GM12878 (cell line): ENCODE measurements around the gene BCAS3. TPM values are rescaled to one million over a fixed set of nuclear protein-coding genes. Genes with fewer than 3 reads are reported as not detected.
A peak's percentile ranks its signal among the peaks of the same experiment; 100 is the strongest.

ENCODE experiments used
- ATAC-seq: fragments of 200-7000 bp; cut with Tn5 transposase; 3 replicates; pipeline ENCODE4 v1.9.1; 2020; ENCODE audit warnings: mild to moderate bottlenecking, moderate library complexity
- BruUV-seq: library from RNA; stranded (reverse); fragments of 400-500 nt; replicated peaks from 2 replicates; lab custom pipeline; 2021; lab: Mats Ljungman, UMichigan
- CTCF ChIA-PET: fragments of 300-600 bp; sonication (Branson Sonifier 250); formaldehyde crosslinking; extraction: SDS; loops from one replicate; lab custom pipeline; 2021; ENCODE audit warnings: inconsistent platforms; lab: Yijun Ruan, JAX
- POLR2A ChIA-PET: fragments of 350-600 bp; formaldehyde crosslinking; extraction: SDS; loops from one replicate; lab custom pipeline; 2021; ENCODE audit warnings: inconsistent platforms; lab: Charles Lee
- RAD21 ChIA-PET: fragments of 300-600 bp; sonication (Branson Sonifier 250); formaldehyde crosslinking; loops from one replicate; lab custom pipeline; 2023; ENCODE audit warnings: antibody characterized with exemption; ENCODE audit not compliant: unreplicated experiment; lab: Charles Lee
- SMC1A ChIA-PET: fragments of 300-600 bp; sonication (Branson Sonifier 250); formaldehyde crosslinking; loops from one replicate; lab custom pipeline; 2023; ENCODE audit not compliant: unreplicated experiment, uncharacterized antibody; lab: Charles Lee
- DNase-seq: peaks from one replicate; pipeline ENCODE4 v3.0.0-alpha.2; 2011; ENCODE audit warnings: low read depth, low spot score
- FAIRE-seq: peaks from 3 replicates; lab custom pipeline; 2011; peaks lifted over from hg19 to GRCh38; lab: Jason Lieb, UNC
- H2AFZ ChIP-seq: 2 replicates; pipeline ENCODE4 v1.6.0; 2011; ENCODE audit warnings: low read depth, low read length, control low read depth; ENCODE audit not compliant: control insufficient read depth
- H3K27ac ChIP-seq: 2 replicates; pipeline ENCODE4 v1.5.1; 2011; ENCODE audit warnings: control low read depth; ENCODE audit not compliant: control insufficient read depth, insufficient read depth
- H3K27me3 ChIP-seq, 2 experiments: replicated peaks in 1 of 2; 2 replicates each; pipeline versions ENCODE4 v1.6.0 to v1.6.1; 2011; ENCODE audit warnings: low read length in 1 of 2; ENCODE audit not compliant: control insufficient read depth in 2 of 2, insufficient read depth in 2 of 2
- H3K36me3 ChIP-seq, 2 experiments: 2 replicates each; pipeline ENCODE4 v1.5.1; 2011; ENCODE audit warnings: low read length in 1 of 2; ENCODE audit not compliant: control insufficient read depth in 2 of 2, insufficient read depth in 2 of 2
- H3K4me1 ChIP-seq: 2 replicates; pipeline ENCODE4 v1.6.1; 2011; ENCODE audit warnings: mild to moderate bottlenecking, low read length, moderate library complexity, mixed read lengths; ENCODE audit not compliant: control insufficient read depth, insufficient read depth
- H3K4me2 ChIP-seq: 2 replicates; pipeline ENCODE4 v1.6.0; 2011; ENCODE audit warnings: control low read depth; ENCODE audit not compliant: control insufficient read depth, insufficient read depth
- H3K4me3 ChIP-seq: fragments of 200-600 bp; sonication (generic); 2 replicates; pipeline ENCODE4 v1.5.1; 2016
- H3K79me2 ChIP-seq: 2 replicates; pipeline ENCODE4 v1.6.0; 2011; ENCODE audit warnings: low read length; ENCODE audit not compliant: control insufficient read depth, insufficient read depth
- H3K9ac ChIP-seq: 2 replicates; pipeline ENCODE4 v1.8.0; 2011; ENCODE audit warnings: low read length, control low read depth, mixed read lengths; ENCODE audit not compliant: control insufficient read depth, insufficient read depth
- H3K9me3 ChIP-seq: replicated peaks from 3 replicates; pipeline ENCODE4 v1.5.1; 2011; ENCODE audit warnings: mild to moderate bottlenecking, low read length; ENCODE audit not compliant: control insufficient read depth, insufficient read depth
- H4K20me1 ChIP-seq: 2 replicates; pipeline ENCODE4 v1.6.0; 2011; ENCODE audit not compliant: control insufficient read depth, insufficient read depth
- CBFB ChIP-seq: IDR thresholded peaks from 2 replicates; pipeline ENCODE4 v1.6.1; 2016; ENCODE audit warnings: antibody characterized with exemption, low read depth
- MTA2 ChIP-seq: fragments of 450-650 bp; IDR thresholded peaks from 2 replicates; pipeline ENCODE4 v1.6.1; 2016; ENCODE audit warnings: low read depth, mild to moderate bottlenecking, moderate library complexity
- NFXL1 ChIP-seq: fragments of 450-650 bp; IDR thresholded peaks from 2 replicates; pipeline ENCODE4 v1.6.1; 2017; ENCODE audit warnings: antibody characterized with exemption, mild to moderate bottlenecking, borderline replicate concordance
- POU2F2 ChIP-seq: IDR thresholded peaks from 3 replicates; pipeline ENCODE4 v1.6.1; 2011; ENCODE audit warnings: low read depth, mild to moderate bottlenecking, low read length, borderline replicate concordance
- RBBP5 ChIP-seq: fragments of 200-600 bp; sonication (generic); conservative IDR thresholded peaks from 2 replicates; pipeline ENCODE4 v1.6.1; 2016
- WGBS: methylation state at CpG from one replicate; pipeline ENCODE4 v1.1.6; 2016; ENCODE audit warnings: low lambda C conversion rate; ENCODE audit not compliant: insufficient replicate concordance, insufficient coverage; ENCODE audit errors: missing lambda C conversion rate; 5-methylcytosine and 5-hydroxymethylcytosine counted together
- in situ Hi-C: fragments of 300-500 bp; cut with MboI; formaldehyde crosslinking; loops from 9 replicates; pipeline ENCODE4 v1.14.3; 2018; ENCODE audit warnings: mixed read lengths
- intact Hi-C: fragments of 100-400 bp; cut with micrococcal nuclease; formaldehyde crosslinking; loops from one replicate; pipeline ENCODE4 v1.14.2; 2022; ENCODE audit not compliant: unreplicated experiment
- polyA plus RNA-seq, 11 experiments: library from polyadenylated mRNA; depleted of rRNA in 4 of 11; unstranded in 6 of 11; stranded (reverse) in 5 of 11; fragments of >200 nt; fragmentation: Nextera tagmentation in 4 of 11; fragmentation: Illumina TruSeq in 1 of 11; extraction: Ambion mirVana in 4 of 11; extraction: Trizol in 1 of 11; gene quantifications; 1 replicate in 1 of 11; 2 replicates in 10 of 11; pipeline versions ENCODE4 v1.2.1 to v1.2.3, GENCODE V29; 2011 to 2016; ENCODE audit warnings: inconsistent platforms in 2 of 11, missing spikeins in 2 of 11, low read depth in 1 of 11
- total RNA-seq, 4 experiments: library from RNA; depleted of rRNA in 3 of 4; stranded (reverse); fragments of >200 nt in 3 of 4; fragmentation: Illumina TruSeq in 1 of 4; extraction: Trizol in 1 of 4; gene quantifications; 2 replicates each; pipeline versions ENCODE4 v1.2.1 to v1.2.3, GENCODE V29; 2013 to 2021
- TF ChIP-seq, protein P1 (sequence below): fragments of 450-650 bp; IDR thresholded peaks from 2 replicates; pipeline ENCODE4 v1.6.1; 2018; ENCODE audit warnings: mild to moderate bottlenecking, low read depth, moderate library complexity; ENCODE audit not compliant: partially characterized antibody

The BCAS3 gene
- total and polyA plus RNA-seq, 10 of the 15 experiments (the other 5 are each of a cell fraction or from before 2014, with no cell fraction given), result 2.1 to 11.0 (median 6.6) TPM

DNA sequence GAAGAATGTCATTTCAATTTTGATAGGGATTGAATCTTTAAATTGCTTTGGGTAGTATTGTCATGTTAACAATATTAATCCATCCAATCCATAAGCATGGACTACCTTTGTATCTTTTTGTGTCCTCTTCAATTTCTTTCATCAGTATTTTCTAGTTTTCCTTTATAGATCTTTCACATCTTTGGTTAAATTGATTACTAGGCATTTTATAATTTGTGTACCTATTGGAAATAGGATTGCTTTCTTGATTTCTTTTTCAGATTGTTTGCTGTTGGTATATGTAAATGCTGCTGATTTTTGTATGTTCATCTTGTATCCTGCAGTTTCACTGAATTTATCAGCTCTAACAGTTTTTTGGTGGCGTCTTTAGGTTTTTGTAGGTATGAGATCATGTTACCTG is 24.1 kb upstream of the BCAS3 start:
- TF ChIP-seq CBFB (no peak), POU2F2 (no peak), RBBP5 (no peak)
- TF ChIP-seq, protein P1, sequence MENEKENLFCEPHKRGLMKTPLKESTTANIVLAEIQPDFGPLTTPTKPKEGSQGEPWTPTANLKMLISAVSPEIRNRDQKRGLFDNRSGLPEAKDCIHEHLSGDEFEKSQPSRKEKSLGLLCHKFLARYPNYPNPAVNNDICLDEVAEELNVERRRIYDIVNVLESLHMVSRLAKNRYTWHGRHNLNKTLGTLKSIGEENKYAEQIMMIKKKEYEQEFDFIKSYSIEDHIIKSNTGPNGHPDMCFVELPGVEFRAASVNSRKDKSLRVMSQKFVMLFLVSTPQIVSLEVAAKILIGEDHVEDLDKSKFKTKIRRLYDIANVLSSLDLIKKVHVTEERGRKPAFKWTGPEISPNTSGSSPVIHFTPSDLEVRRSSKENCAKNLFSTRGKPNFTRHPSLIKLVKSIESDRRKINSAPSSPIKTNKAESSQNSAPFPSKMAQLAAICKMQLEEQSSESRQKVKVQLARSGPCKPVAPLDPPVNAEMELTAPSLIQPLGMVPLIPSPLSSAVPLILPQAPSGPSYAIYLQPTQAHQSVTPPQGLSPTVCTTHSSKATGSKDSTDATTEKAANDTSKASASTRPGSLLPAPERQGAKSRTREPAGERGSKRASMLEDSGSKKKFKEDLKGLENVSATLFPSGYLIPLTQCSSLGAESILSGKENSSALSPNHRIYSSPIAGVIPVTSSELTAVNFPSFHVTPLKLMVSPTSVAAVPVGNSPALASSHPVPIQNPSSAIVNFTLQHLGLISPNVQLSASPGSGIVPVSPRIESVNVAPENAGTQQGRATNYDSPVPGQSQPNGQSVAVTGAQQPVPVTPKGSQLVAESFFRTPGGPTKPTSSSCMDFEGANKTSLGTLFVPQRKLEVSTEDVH, result no peak
- 100% methylated on average over 1 of the region's 1 CpG for WGBS
- Histone ChIP-seq H4K20me1 (no peaks in the 10 kb centered on the region), H3K4me2 (no peak overlapping the region), H3K9me3 (no peaks in the 10 kb centered on the region), H3K4me3 (no peak overlapping the region), H3K27ac (no peak overlapping the region), H3K27me3 (no peaks in the 10 kb centered on the region), H2AFZ (no peak overlapping the region), H3K9ac (no peak overlapping the region), H3K79me2 (peaks cover 9% of the 10 kb centered on the region), H3K36me3 (peaks cover 3% of the 10 kb centered on the region in 2 experiments; a peak in 3 of 4 replicates), H3K4me1 (peaks cover 15% of the 10 kb centered on the region)
- DNase-seq, result no peak
- in situ Hi-C loops (no loop called here), intact Hi-C loops (no loop called here)
- ChIA-PET SMC1A (interaction anchor here (0.7 to 1.7 kb wide), 2 partner anchors 16 to 345 kb away, joined by 3 to 5 read pairs; no protein-coding TSS in a partner anchor), CTCF (interaction anchor here (1.1 to 1.2 kb wide), 2 partner anchors 13 to 15 kb away, joined by 6 read pairs; no protein-coding TSS in a partner anchor), POLR2A (no interaction called here), RAD21 (no interaction called here)
- no peak for FAIRE-seq
- ATAC-seq, result no peak
- BruUV-seq, result no TSS peak

- Histone ChIP-seq H3K9ac (no peak overlapping the region), H3K36me3 (peaks cover 0 to 3% of the 10 kb centered on the region in 2 experiments; a peak in 1 of 4 replicates), H4K20me1 (no peaks in the 10 kb centered on the region), H3K4me3 (no peak overlapping the region), H3K79me2 (peaks cover 9% of the 10 kb centered on the region), H3K27me3 (no peaks in the 10 kb centered on the region), H3K9me3 (no peaks in the 10 kb centered on the region), H3K4me1 (peaks cover 15% of the 10 kb centered on the region), H3K4me2 (no peak overlapping the region), H3K27ac (no peak overlapping the region), H2AFZ (no peak overlapping the region)
- FAIRE-seq (no peak), ATAC-seq (no peak), DNase-seq (no peak)
- 100% methylated on average over 5 of the region's 5 CpGs for WGBS
- BruUV-seq, result no TSS peak
- ChIA-PET CTCF (interaction anchor here (1.0 kb wide), 1 partner anchor 64 kb away, joined by 3 read pairs; no protein-coding TSS in a partner anchor), SMC1A (no interaction called here), RAD21 (no interaction called here), POLR2A (no interaction called here)
- in situ Hi-C loops, result no loop called here
- intact Hi-C loops, result no loop called here
- TF ChIP-seq RBBP5, result no peak
- TF ChIP-seq NFXL1, result peak; percentile 36; the same call in 1 of the 2 replicates
- no peak for TF ChIP-seq MTA2
These were observed 21.2 kb upstream of the BCAS3 start for GRCh38 chr17:60656499-60656898.
